ENCODE measurements around the gene OR51V1.

- TF ChIP-seq CTCF (IDR thresholded peaks at IDR 0.05; ENCODE audit: low read depth, low read length) (no peak), POLR2A (IDR thresholded peaks at IDR 0.05; ENCODE audit: extremely low read depth, insufficient read length) (no peak)
Measured at GRCh38 chr11:5243816-5244180, 43.3 kb upstream of the OR51V1 start.

Measured in NB4 (cell line).